AG04450 (cell line): Measurements from ENCODE around the gene OSBPL3. TPM values are rescaled to one million over a fixed set of nuclear protein-coding genes. Genes with fewer than 3 reads are reported as not detected.

Source experiments
- CTCF ChIA-PET: fragments of 300-600, 350-600 bp; formaldehyde crosslinking; extraction: SDS; loops from one replicate; lab custom pipeline; 2022; ENCODE audit warnings: antibody characterized with exemption, inconsistent platforms; lab: Charles Lee
- POLR2A ChIA-PET: fragments of 350-600 bp; formaldehyde crosslinking; extraction: SDS; loops from one replicate; lab custom pipeline; 2021; ENCODE audit warnings: antibody characterized with exemption, inconsistent platforms; lab: Yijun Ruan, JAX
- DNase-seq: peaks from one replicate; pipeline ENCODE4 v3.0.0-alpha.2; 2011; ENCODE audit warnings: low read depth, low spot score
- H3K27ac ChIP-seq: one replicate; pipeline ENCODE4 v1.5.1; 2012; ENCODE audit warnings: low read depth, low read length, control low read depth
- H3K27me3 ChIP-seq: one replicate; pipeline ENCODE4 v1.6.0; 2012; ENCODE audit warnings: low read length; ENCODE audit not compliant: control insufficient read depth, insufficient read depth
- H3K4me3 ChIP-seq: 2 replicates; pipeline ENCODE4 v1.5.1; 2011; ENCODE audit warnings: mild to moderate bottlenecking, low read depth, low read length, control low read depth
- H3K9me3 ChIP-seq: 2 replicates; pipeline ENCODE4 v1.5.1; 2012; ENCODE audit warnings: low read length; ENCODE audit not compliant: control insufficient read depth, insufficient read depth
- polyA plus RNA-seq: library from polyadenylated mRNA; depleted of rRNA; stranded (reverse); fragments of >200 nt; gene quantifications from 2 replicates; pipeline ENCODE4 v1.2.3, GENCODE V29; 2011
- TF ChIP-seq, protein P1 (sequence below): IDR thresholded peaks from 2 replicates; pipeline ENCODE4 v1.5.1; 2011; ENCODE audit warnings: low read depth, low read length, control low read depth, inconsistent platforms

Gene OSBPL3
- polyA plus RNA-seq, 1 experiment: 37.8 TPM

DNA sequence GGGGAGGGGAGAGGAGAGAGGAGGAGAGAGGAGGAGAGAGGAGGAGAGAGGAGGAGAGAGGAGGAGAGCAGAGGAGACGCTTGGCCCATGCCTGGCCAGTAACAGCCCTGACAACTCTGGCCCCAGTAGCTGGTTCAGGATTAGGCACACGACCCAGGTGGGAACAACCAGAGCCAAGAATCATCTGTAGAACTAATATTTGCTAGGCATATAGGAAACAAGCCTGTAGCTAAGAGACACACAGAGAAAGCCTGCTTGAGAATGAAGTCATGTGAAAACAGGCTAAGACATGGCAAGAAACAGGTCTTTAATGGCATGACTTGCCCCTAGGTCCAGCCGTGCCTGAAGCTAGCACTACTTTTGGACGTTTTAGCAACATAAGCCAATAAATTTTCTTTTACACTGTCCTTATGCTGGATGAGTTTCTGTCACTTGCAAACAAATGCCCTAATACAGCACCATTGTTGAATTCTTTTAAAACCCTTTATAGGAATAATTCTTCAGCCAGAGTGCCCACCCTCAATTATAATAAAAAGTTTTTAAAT is 17.5 kb downstream of the OSBPL3 start:
- TF ChIP-seq, protein P1, sequence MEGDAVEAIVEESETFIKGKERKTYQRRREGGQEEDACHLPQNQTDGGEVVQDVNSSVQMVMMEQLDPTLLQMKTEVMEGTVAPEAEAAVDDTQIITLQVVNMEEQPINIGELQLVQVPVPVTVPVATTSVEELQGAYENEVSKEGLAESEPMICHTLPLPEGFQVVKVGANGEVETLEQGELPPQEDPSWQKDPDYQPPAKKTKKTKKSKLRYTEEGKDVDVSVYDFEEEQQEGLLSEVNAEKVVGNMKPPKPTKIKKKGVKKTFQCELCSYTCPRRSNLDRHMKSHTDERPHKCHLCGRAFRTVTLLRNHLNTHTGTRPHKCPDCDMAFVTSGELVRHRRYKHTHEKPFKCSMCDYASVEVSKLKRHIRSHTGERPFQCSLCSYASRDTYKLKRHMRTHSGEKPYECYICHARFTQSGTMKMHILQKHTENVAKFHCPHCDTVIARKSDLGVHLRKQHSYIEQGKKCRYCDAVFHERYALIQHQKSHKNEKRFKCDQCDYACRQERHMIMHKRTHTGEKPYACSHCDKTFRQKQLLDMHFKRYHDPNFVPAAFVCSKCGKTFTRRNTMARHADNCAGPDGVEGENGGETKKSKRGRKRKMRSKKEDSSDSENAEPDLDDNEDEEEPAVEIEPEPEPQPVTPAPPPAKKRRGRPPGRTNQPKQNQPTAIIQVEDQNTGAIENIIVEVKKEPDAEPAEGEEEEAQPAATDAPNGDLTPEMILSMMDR: no peak
- no peak for DNase-seq
- Histone ChIP-seq H3K9me3 (no peaks in the 10 kb centered on the region), H3K27me3 (no peaks in the 10 kb centered on the region), H3K27ac (no peak overlapping the region), H3K4me3 (no peak overlapping the region)
- ChIA-PET POLR2A (no interaction called here), CTCF (interaction anchor here (1.3 to 1.5 kb wide), 2 partner anchors 42 to 136 kb away, joined by 3 to 4 read pairs; no protein-coding TSS in a partner anchor)

- CTCF ChIA-PET: interaction anchor here (0.5 to 1.5 kb wide), 2 partner anchors 51 to 138 kb away, joined by 3 to 6 read pairs; no protein-coding TSS in a partner anchor
- H3K4me3 ChIP-seq: no peak overlapping the region
- no peaks in the 10 kb centered on the region for H3K27me3 ChIP-seq
- TF ChIP-seq, protein P1: no peak
- no peaks in the 10 kb centered on the region for H3K9me3 ChIP-seq
- POLR2A ChIA-PET: no interaction called here
- DNase-seq: no peak
- H3K27ac ChIP-seq: no peak overlapping the region
Observed at GRCh38 chr7:24959735-24960485, 20.1 kb downstream of the OSBPL3 start.

DNA sequence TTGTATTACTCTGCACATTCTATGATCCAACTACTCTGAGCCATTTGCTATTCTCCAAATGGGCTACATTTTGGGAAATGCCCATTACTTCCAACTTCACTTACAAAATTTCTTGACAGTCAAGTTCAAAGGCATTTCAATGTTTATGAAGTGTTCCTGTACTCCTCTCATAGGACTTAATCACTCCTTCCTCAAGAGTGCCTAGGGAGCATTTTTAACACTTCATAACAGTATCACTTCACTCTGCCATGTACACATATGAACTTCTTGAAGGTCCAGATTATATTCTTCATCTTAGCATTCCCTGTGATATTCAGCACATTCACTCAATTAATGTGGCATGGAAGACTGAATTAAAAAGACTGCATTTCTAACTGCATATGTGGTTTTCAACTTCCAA is 21.6 kb downstream of the OSBPL3 start:
- ChIA-PET POLR2A (no interaction called here), CTCF (interaction anchor here (1.5 kb wide), 1 partner anchor 140 kb away, joined by 6 read pairs; no protein-coding TSS in a partner anchor)
- no peak overlapping the region for H3K27ac ChIP-seq
- DNase-seq: no peak
- no peak overlapping the region for H3K4me3 ChIP-seq
- no peaks in the 10 kb centered on the region for H3K9me3 ChIP-seq
- TF ChIP-seq, protein P1: no peak
- no peaks in the 10 kb centered on the region for H3K27me3 ChIP-seq

DNA sequence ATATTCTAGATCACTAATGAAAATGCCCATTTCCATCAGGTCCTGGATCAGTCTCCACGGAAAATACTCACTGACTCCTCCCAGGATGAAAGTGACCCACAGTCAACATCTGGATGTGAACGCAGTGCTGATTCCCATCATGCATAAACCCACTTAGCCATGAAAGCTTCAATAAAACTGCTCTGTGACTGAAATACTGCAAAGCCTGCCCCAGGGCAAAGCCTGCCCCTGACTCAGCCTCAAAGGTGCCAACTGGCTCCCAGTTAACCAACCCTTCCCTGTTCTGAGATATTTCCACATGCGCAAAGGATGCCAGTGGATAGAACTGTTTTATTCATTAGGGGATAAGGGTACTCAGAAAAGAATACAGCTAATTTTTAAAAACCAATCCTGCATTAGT is 24.0 kb downstream of the OSBPL3 start:
- no peak overlapping the region for H3K4me3 ChIP-seq
- ChIA-PET CTCF (interaction anchor here (1.1 to 1.7 kb wide), 4 partner anchors 9 to 144 kb away, joined by 3 to 4 read pairs (median 4); no protein-coding TSS in a partner anchor), POLR2A (no interaction called here)
- H3K9me3 ChIP-seq: no peaks in the 10 kb centered on the region
- DNase-seq: no peak
- TF ChIP-seq, protein P1: no peak
- H3K27me3 ChIP-seq: no peaks in the 10 kb centered on the region
- H3K27ac ChIP-seq: no peak overlapping the region

DNA sequence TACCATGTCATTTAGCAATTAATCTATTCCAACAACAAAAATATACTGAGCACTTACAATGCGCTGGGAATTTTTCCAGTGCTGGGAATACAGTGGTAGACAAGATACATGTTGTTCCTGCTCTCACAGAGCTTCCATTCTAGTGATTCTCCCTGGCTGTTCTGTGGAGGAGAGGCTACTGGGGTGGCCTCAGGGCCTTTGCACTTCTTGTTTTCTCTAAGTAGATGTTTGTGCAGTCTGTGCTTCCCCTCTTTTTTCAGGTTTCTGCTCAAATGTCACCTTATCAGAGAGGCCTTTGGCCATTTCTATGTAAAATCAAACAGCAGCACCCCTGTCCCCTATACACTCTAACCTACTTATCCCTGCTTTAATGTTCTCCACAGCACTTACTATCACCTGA is 24.7 kb downstream of the OSBPL3 start:
- Histone ChIP-seq H3K27me3 (no peaks in the 10 kb centered on the region), H3K9me3 (no peaks in the 10 kb centered on the region), H3K27ac (no peak overlapping the region), H3K4me3 (no peak overlapping the region)
- CTCF ChIA-PET: interaction anchor here (1.1 to 1.7 kb wide), 3 partner anchors 115 to 143 kb away, joined by 3 to 4 read pairs (median 4); no protein-coding TSS in a partner anchor
- no peak for DNase-seq
- POLR2A ChIA-PET: no interaction called here
- TF ChIP-seq, protein P1: no peak
